CD4-positive, alpha-beta T cell treated with Interleukin-21 for 1 hour (primary cell): ENCODE measurements around the gene ZC3H14.
"Not testable (repeated sequence)": the region's sequence is repeated elsewhere in the genome, so short reads cannot be mapped to it uniquely, and the experiment has no call there.

Experiments used
- DNase-seq: peaks from one replicate; pipeline ENCODE4 v3.0.0-alpha.2; 2020

Gene ZC3H14, protein sequence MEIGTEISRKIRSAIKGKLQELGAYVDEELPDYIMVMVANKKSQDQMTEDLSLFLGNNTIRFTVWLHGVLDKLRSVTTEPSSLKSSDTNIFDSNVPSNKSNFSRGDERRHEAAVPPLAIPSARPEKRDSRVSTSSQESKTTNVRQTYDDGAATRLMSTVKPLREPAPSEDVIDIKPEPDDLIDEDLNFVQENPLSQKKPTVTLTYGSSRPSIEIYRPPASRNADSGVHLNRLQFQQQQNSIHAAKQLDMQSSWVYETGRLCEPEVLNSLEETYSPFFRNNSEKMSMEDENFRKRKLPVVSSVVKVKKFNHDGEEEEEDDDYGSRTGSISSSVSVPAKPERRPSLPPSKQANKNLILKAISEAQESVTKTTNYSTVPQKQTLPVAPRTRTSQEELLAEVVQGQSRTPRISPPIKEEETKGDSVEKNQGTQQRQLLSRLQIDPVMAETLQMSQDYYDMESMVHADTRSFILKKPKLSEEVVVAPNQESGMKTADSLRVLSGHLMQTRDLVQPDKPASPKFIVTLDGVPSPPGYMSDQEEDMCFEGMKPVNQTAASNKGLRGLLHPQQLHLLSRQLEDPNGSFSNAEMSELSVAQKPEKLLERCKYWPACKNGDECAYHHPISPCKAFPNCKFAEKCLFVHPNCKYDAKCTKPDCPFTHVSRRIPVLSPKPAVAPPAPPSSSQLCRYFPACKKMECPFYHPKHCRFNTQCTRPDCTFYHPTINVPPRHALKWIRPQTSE

GRCh38 chr14:88562831-88563686 is at the start of gene ZC3H14:
ZC3H14 (plus strand) TSS chr14:88563037; CDS start chr14:88563134, 97 bp downstream.
- DNase-seq = peak; percentile 90

GRCh38 chr14:88515499-88516221 is 47.2 kb upstream of the ZC3H14 start:
- DNase-seq = no peak

DNA sequence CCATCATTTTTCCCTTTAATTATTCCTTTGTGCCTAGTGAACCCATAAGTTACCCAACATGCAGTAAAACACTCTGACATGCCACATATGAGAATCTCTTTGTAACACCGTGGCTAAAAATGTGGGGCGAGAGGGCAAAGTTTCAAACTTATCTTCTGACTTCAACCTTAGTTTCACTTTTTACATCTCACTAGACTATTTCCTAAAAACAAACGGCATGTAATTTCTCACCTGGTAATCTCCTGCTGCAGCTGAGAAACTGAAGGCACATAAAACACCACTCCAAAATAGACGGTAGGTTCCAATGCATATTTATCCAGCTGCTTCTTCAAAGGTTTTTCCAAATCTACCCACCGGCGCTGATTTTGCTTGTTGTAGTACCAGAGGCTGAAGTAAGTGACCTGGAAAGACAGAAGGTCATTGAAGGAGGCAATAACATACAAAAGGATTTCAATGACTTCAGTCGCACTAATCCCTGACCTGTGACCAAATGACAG is 45.9 kb upstream of the ZC3H14 start:
- DNase-seq = no peak

GRCh38 chr14:88518592-88519512 is 44.0 kb upstream of the ZC3H14 start:
- DNase-seq = no peak

DNA sequence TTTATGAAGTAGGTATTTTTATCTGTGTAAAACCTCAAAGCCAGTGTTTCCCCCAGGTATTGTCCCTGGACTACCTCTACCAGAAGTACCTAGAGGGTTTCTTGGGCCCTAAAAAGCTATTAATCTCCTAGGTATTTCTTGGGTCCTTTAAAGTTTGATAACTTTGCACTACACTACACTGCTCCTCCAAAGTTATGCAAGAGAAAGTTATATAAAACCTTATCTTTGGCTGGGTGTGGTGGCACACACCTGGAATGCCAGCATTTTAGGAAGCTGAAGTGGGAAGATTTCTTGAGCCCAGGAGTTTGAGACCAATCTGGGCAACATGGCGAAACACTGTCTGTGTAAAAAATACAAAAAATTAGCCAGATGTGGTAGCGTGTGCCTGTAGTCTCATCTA is 42.9 kb upstream of the ZC3H14 start:
- DNase-seq = no peak

- DNase-seq = no peak
These were observed 41.0 kb upstream of the ZC3H14 start for GRCh38 chr14:88521818-88522217.

GRCh38 chr14:88522393-88522792 is 40.4 kb upstream of the ZC3H14 start:
- no peak for DNase-seq

DNA sequence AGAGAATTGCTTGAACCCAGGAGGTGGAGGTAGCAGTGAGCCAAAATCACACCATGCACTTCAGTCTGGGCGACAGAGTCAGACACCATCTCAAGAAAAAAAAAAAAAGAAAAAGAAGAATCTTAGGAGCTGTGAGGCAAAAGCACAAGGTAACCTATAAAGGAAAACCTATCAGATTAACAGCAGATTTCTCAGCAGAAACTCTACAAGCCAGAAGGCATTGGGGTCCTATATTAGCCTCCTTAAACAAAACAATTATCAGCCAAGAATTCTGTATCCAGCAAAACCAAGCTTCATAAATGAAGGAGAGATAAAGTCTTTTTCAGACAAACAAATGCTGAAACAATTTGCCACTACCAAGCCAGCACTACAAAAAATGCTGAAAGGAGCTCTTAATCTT is 32.9 kb upstream of the ZC3H14 start:
- not testable (repeated sequence) for DNase-seq

GRCh38 chr14:88533064-88533602 is 29.7 kb upstream of the ZC3H14 start:
- no peak for DNase-seq

- DNase-seq = no peak
These were observed 27.7 kb upstream of the ZC3H14 start for GRCh38 chr14:88535149-88535548.

- DNase-seq = no peak
These were observed 27.0 kb upstream of the ZC3H14 start for GRCh38 chr14:88535813-88536212.

GRCh38 chr14:88541324-88541723 is 21.5 kb upstream of the ZC3H14 start:
- DNase-seq = no peak

DNA sequence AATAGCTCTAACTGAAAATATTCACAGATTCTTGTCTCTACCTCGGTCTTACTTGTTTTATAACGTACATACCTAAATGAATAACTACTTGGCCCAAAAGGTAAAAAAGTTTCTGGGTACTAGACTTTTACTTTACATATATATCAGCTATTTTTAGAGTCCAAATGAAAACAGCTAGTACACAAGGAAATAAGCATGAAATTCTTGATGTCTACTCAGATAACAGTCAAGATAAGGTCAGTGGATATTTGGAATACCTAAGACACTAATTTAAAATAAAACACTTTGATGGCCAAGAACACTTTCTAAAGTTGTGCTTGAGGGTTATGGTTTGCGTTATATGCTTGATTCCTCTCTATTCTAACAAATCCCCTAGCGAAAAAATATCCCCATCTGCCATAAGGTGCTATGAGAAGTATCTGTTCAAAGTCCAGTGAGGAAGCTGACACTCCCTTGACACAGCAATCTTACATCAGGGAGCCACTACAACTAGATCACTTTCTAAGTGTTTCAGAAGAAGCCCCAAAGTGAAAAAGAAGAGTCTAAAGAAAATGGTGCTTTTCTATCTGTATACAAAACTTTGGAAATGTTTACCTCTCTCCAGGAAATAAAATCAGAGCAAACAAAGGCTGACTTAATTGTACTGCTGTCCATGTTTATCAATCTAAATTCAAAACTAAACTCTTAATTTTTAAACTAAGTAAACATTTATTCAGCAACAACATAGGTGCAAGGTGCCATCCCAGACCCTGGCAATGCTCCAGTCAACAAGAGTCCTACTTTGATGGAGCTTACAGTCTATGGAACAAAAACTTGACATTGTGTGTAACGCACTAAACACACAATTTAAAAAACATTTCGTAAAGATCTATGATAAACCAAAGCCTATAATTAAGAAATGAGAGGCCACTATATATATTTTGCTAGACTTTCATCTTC is 19.7 kb upstream of the ZC3H14 start:
- no peak for DNase-seq

DNA sequence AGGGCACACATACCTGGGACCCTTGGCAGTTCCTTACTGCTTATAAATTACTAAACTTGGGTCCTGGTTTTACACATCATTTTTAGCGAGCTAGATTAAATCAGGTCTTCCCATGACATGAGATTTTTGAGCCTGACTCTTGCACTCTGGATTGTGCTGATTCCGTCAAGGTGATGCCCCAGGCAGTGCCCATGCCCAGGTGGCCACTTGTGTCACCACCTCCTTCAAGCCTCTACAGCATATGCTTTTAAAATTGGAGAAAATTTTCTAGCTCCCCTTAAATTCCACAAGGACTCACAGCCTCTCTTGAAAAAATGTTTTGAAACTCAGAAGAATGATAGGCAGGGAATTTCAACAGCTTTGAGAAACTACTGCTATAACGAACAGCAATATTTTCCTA is 17.6 kb upstream of the ZC3H14 start:
- no peak for DNase-seq

- DNase-seq = no peak
These were observed 16.0 kb upstream of the ZC3H14 start for GRCh38 chr14:88546621-88547385.

DNA sequence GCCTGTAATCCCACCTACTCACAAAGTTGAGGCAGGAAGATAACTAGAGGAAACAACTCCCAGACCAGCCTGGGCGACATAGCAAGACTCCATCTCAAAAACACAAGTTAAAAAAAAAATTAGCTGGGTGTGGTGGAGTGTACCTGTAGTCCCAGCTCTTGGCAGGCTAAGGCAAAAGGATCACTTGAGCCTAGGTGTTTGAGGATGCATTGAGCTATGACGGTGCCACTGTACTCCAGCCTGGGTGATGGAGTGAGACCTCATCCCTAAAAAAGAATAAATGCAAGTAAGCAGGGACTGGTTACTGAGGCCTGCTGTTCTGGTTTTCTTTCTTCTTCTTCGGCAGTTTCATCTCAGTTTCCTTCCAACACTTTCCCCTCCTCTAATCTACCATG is 15.5 kb upstream of the ZC3H14 start:
- DNase-seq = no peak

DNA sequence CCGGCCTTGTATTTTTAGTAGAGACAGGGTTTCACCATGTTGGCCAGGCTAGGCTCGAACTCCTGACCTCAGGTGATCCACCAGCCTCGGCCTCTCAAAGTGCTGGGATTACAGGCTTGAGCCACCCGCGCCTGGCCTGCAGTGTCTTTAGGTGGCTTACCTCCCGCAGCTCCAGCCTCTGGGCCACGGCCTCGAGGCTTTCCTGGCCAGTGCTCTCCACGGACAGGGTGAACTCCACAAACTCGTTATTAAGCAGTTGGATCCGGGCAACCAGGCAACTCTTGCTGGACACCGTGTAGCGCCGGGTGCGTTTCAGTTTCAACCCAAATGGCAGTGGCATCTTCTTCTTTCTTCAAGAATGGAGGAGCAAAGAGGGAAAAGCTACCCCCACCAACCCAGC is 12.8 kb upstream of the ZC3H14 start:
- no peak for DNase-seq

DNA sequence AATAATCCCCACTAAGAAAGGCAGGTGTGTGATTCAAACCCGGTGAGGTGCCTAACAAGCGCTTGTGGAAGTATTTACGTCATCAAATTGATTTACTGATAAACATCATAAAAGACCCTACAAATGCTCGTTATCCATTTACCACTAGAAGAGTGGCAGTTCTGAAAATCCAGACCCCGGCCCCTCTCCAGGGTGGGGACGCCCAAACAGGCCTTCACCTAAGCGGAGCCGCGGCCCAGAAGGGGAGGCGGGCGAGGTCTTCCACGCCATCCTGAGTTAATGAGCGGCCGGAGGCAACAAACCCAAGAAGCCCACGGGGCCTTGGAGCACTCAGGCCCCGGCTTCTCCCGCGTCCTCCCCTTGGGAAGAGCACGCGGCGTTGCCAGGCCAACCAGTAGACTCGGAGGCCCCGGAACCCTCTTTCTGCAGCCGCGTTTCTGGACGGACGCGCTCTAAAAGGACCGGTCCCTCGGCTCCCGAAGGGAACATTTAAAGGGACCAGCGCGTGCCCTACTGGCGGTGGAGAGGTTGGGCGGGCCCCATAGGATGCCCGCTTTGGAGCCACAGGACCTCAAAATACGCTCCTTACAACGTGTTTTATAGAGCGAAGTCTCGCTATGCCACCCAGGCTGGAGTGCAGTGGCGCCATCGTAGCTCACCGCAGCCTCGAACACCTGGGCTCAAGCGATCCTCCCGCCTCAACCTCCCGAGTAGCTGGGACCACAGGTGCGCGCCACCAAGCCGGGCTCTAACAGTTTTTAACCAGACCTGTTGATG is 11.6 kb upstream of the ZC3H14 start:
- DNase-seq = peak; percentile 46
